ENCODE data around the gene RASA3.

Gene RASA3

GRCh38 chr13:114064450-114065140 is 67.8 kb downstream of the RASA3 start:
- DNase-seq, result no peak

DNA sequence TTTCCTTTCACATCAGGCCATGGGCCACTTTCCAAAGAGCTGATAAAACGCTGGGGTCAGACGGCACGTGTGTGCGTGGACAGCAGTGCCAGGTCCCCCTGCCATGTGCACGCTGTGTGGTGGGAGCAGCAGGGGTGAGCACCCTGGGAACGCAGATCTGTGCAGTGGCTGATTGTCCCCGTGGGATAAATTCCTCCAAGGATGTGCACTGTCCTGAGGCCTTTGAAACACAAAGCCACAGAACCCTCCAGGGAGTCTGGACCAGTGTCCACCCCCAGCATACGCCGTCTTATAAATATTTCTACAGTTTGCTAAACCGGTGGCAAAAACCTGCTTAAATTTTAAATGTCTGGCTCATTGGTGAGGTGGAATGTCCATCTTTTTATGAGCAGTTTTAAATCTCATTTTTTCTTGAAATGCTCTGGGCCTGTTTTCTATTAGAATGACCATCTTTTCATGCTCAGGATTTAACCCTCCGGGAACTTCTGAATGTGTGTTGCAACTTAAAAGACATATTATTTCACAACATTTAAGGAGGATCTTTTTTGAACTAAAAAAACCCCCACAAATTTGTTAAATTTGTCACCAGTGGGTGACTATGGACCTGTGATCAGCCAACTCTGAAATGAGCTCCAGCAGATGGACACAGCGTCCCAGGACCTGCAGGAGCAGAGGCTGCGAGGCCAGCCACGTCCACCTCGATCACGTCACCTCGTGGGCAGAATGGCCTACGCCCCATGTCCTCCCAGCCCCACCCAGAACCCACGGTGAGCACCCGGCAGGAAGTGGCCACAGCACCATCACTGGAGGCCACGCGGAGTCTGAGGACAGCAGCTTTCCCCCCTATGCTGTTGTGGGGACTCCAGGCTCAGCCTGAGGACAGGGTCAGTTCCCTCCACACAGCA is 68.6 kb downstream of the RASA3 start:
- DNase-seq, result no peak

DNA sequence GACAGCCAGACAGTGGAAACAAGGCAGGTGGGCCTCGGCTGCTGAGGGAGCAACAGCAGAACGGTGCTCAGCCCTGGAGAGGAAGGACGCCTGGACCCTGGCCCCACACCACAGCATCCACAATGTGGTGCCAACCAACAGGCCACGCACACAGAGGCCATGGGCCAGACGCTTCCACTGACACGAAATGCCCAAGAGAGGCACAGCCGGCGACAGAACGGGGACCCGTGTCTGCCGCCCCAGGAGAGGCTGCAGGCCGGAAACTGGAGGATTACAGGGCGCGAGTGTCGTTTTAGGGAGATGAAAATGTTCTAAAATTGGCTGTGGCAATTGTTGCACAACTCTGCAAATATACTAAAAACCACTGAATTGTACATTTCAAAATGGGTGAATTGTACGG is 69.7 kb downstream of the RASA3 start:
- no peak for DNase-seq

GRCh38 chr13:114062341-114062740 is 70.1 kb downstream of the RASA3 start:
- DNase-seq, result no peak

GRCh38 chr13:114061744-114062143 is 70.7 kb downstream of the RASA3 start:
- DNase-seq, result no peak

DNA sequence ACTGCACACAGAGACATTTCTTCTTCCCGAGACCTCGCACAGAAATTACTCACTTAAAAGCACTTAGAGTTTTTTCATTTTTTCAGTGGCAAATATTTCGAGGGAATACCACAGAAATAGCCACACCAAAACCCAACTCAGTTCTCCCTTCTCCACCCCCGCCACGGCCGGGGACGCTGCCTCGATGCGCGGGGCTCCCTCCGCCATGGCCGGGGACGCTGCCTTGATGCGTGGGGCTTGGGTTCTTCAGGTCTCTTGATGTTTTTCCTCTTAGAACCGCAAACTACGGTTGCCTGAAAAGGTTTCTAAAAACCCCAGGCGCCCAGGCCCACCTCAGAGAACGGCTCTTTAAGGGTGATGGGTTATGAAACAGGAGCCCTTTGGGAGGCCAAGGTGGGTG is 71.4 kb downstream of the RASA3 start:
- DNase-seq, result no peak

DNA sequence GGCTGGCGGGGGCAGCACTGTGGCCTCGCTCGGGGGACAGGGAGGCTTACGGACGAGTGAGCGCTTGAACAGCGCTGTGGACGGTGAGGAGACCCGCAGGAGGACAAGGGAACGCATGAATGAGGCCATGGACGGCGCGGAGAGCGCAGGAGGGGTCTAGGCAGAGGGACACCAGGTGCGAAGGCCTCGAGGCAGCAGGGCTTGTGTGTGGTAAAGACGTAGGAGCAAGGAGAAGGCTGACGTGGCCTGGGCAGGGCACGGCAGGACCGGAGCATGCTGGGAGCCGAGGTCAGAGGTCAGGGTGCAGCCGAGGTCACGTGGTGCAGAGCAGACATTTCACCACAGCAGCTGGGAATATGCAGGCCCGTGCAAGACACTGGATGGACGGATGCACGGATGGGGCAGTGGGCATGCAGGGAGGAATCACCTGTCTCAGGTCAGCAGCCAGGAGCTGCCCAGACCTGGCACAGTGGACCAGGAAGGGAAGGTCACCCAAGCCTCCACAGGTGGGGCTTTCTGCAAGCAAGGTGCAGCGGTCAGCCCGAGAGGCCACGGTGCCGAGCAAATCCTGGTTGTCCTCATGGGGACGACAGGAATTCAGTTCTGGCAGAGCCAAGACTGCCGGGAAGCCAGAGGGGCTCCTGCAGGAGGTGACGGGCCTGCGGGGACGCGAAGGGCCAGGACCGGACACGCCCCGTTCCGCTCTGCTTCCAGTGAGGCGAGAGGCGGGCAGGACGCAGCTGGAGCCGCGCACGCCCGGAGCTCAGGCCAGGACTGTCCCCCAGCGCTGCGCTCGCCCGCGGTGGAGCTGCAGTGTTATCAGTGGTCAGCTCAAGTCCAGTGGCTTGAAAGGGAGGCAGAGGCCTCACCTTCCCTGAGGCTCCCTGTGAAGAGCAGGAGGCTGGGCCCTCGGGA is 72.2 kb downstream of the RASA3 start:
- DNase-seq, result no peak

GRCh38 chr13:114059428-114059827 is 73.0 kb downstream of the RASA3 start:
- DNase-seq, result no peak

DNA sequence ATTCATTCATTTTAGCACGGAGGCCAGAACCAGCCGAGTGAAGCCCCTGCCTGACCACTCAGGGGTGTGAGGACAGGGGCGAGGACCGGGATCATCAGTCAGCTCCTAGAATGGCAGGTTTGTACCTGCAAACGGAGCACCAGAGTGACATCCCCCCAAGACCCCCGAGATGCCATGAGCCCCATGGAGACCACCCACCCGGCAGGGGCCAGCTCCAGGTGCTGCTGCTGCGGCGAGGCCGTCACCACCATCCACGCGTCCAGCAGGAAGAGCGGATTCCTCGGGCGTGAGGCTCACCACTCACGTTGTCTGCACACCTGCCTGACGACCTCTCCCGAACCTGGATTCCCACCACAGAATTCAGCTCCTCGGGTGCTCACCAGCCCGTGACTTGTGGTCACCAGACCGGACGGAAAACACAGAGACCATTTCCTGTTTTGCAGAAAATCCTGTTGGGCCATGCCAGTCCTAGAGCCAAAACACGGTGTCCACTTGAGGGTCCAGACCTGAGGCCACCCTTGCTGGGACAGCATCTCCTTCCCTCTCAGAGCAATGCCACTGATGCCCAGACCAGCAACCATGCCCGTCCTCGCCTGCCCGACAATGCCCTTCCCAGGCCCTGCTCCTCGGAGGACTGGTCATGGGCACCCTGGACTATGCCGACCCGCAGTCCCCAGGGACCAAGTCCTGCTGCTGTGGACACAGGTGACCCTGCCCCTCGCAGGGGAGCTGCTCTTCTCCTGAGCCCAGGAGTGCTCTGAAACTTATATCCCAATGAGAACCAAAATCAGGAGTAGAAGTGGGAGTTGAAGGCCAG is 74.2 kb downstream of the RASA3 start:
- no peak for DNase-seq

GRCh38 chr13:114057166-114058050 is 75.0 kb downstream of the RASA3 start:
- DNase-seq, result no peak

GRCh38 chr13:114056205-114057013 is 76.0 kb downstream of the RASA3 start:
- no peak for DNase-seq

DNA sequence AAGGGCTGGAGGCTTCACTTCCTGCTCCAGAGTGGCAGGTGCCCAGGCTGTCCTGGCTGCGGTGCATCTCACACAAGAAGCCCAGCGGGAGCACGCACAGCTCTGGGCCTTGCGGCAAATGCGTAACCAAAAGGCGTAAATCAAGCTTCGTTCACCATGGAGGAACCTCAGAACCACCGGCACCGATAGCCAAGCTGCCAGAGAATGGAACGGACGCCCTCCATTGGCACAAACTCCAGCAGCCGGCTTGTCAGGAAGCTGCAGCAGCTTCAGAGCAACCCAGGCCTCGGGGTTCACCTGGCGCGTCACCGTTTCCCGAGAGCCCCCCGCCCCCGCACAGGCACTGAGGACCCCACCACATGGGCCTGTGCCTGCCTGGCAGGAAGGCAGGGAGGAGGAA is 76.7 kb downstream of the RASA3 start:
- DNase-seq, result no peak

- no peak for DNase-seq
Measured at GRCh38 chr13:114054830-114055439, 77.5 kb downstream of the RASA3 start.

DNA sequence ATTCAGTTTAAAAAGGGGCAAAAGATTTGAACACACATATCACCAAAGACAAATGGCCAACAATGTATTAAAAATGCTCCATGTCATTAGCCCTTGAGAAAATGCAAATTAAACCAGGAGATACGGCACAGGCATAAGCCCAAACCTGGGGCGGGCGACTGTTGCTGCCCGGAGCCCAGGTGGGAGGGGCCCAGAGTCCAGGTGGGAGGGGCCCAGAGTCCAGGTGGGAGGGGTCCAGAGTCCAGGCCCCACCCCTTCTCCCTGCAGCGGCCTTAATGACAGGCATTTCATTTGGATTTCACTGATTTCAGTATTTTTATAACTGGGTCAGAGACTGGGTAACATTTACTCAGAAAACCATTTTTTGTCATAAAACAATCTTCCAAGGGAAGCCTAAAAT is 78.2 kb downstream of the RASA3 start:
- DNase-seq, result no peak

DNA sequence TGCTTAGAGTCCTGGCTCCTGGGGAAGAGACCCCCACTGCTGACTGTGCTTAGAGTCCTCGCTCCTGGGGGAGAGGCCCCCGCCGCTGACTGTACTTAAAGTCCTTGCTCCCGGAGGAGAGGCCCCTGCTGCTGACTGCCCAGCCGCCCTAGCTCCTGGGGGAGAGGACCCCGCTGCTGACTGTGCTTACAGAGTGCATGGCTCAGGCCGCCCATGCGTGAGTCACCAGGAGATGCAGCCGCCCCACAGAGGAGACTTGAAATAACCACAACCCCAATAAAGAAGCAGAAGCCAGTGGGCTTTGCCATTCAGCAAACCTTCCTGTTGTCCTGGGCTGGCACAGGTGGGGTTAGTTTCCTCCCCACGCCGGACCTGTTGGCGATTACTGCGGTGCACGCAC is 79.4 kb downstream of the RASA3 start:
- DNase-seq, result no peak

- DNase-seq, result no peak
Measured at GRCh38 chr13:114050536-114051450, 81.6 kb downstream of the RASA3 start.

DNA sequence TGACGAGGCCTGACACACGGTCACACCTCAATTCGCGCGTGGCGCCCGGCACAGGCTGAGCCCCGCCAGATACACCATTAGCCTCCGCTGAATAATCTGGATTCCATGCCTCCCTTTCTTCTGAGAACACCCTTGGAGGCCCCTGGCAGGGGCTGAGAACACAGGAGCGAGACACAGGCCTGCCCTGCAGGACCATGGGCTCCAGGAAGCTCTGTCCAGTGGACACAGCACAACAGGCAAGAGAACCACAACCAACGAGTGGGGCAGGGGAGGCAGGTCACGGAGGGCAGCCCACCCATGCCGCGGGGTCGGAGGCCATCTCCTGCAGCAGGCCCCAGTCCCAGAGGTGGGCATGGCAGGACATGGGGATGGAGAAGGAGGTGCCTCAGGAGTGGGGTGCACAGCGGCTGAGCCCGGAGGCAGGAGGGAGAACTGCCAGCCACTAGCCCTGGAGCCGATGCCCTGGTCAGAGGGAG is 82.8 kb downstream of the RASA3 start:
- no peak for DNase-seq

DNA sequence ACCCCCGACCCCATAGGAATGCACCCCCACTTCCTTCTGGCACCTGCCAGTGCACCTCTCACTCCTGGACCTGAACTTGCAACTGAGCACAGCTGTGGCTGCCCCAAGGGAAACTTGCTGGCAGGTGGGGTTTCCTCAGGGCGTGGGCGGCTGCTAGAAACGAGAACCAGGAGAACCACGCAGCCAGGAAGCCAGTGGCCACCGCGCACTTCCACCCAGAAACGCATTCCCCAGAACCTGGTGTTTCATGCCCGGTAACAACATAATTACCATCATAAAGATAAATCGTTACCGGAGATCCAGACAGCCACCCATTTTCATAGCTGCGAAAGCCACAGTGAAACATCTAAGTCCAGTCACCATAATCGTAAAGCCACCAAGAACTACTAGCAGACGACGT is 83.4 kb downstream of the RASA3 start:
- DNase-seq, result no peak

GRCh38 chr13:114048443-114048842 is 84.0 kb downstream of the RASA3 start:
- no peak for DNase-seq
